ENCODE results near the gene NKAIN2. TPM values are rescaled to one million over a fixed set of nuclear protein-coding genes. Genes with fewer than 3 reads are reported as not detected.

Gene NKAIN2
- total and polyA plus RNA-seq, 9 of the 15 experiments (the other 6 are each of a cell fraction or from before 2014, with no cell fraction given): not detected

DNA sequence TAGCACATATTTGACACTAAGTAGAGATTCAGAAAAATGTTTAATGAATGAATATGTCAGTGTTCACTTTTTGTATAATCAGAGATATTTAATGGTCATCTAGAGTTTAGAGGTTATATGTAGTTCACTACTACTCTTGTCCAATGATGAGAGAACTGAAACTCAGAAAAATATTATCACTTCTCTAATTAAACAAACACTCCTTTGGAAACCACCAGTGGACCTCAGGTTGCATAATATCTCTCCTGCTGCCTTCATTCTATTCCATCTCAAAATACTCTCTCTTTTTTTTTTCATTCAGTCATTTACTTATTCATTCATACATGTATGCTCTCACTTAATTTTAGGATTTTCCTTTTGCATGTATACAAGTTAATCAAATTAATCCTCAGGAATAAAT lies 735.4 kb downstream of the NKAIN2 start (continued):
- TF ChIP-seq, protein P1, sequence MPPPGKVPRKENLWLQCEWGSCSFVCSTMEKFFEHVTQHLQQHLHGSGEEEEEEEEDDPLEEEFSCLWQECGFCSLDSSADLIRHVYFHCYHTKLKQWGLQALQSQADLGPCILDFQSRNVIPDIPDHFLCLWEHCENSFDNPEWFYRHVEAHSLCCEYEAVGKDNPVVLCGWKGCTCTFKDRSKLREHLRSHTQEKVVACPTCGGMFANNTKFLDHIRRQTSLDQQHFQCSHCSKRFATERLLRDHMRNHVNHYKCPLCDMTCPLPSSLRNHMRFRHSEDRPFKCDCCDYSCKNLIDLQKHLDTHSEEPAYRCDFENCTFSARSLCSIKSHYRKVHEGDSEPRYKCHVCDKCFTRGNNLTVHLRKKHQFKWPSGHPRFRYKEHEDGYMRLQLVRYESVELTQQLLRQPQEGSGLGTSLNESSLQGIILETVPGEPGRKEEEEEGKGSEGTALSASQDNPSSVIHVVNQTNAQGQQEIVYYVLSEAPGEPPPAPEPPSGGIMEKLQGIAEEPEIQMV (tag; conservative IDR thresholded peaks at IDR 0.05; ENCODE audit: low read depth): no peak
- TF ChIP-seq SMAD1 (IDR thresholded peaks at IDR 0.05; ENCODE audit: low read depth, low read length, partially characterized antibody) (no peak), ZNF140 (CRISPR knock-in tag; IDR thresholded peaks at IDR 0.05) (no peak), TSC22D4 (tag; IDR thresholded peaks at IDR 0.05) (no peak), E4F1 (CRISPR knock-in tag; IDR thresholded peaks at IDR 0.05; ENCODE audit: borderline replicate concordance) (no peak), GATAD2B (IDR thresholded peaks at IDR 0.05; ENCODE audit: borderline replicate concordance) (no peak), ZNF12 (CRISPR knock-in tag; IDR thresholded peaks at IDR 0.05) (no peak), MAFG (tag; conservative IDR thresholded peaks at IDR 0.05) (no peak), REST (IDR thresholded peaks at IDR 0.05; ENCODE audit: borderline replicate concordance) (no peak), REST (CRISPR knock-in tag; IDR thresholded peaks at IDR 0.05; ENCODE audit: low read depth) (no peak), U2AF2 (optimal IDR thresholded peaks at IDR 0.05; ENCODE audit: low read depth, low read length) (no peak)
